IPS DF 4.7 (cell line): Measurements from ENCODE around the gene ATAT1.
"Not testable (repeated sequence)": the region's sequence is repeated elsewhere in the genome, so short reads cannot be mapped to it uniquely, and the experiment has no call there.

Source experiments
- DNase-seq: peaks from one replicate; pipeline ENCODE4 v3.0.0-alpha.2; 2013; ENCODE audit warnings: low spot score; ENCODE audit errors: extremely low read depth

Gene ATAT1

GRCh38 chr6:30647242-30648116 lies 20.8 kb downstream of the ATAT1 start:
- DNase-seq, result no peak

- no peak for DNase-seq
These were observed 24.5 kb downstream of the ATAT1 start for GRCh38 chr6:30651143-30651542.

- no peak for DNase-seq
These were observed 28.4 kb downstream of the ATAT1 start for GRCh38 chr6:30654798-30655742.

GRCh38 chr6:30655743-30656094 lies 29.0 kb downstream of the ATAT1 start:
- no peak for DNase-seq

GRCh38 chr6:30656513-30656912 lies 29.8 kb downstream of the ATAT1 start:
- DNase-seq, result no peak

- no peak for DNase-seq
These were observed 30.8 kb downstream of the ATAT1 start for GRCh38 chr6:30657454-30657853.

- DNase-seq, result not testable (repeated sequence)
These were observed 31.2 kb downstream of the ATAT1 start for GRCh38 chr6:30657922-30658321.

GRCh38 chr6:30664994-30665767 lies 38.5 kb downstream of the ATAT1 start:
- no peak for DNase-seq

- not testable (repeated sequence) for DNase-seq
These were observed 39.6 kb downstream of the ATAT1 start for GRCh38 chr6:30666300-30666699.

- DNase-seq, result no peak
These were observed 44.3 kb downstream of the ATAT1 start for GRCh38 chr6:30670760-30671527.

- peak; percentile 95 for DNase-seq
These were observed 46.0 kb downstream of the ATAT1 start, which contains the start of gene DHX16 for GRCh38 chr6:30672445-30673253. DHX16 (minus strand) TSS chr6:30673006; CDS start chr6:30672841, 165 bp downstream.

GRCh38 chr6:30676660-30677285 lies 50.1 kb downstream of the ATAT1 start:
- no peak for DNase-seq

GRCh38 chr6:30678964-30679726 lies 52.5 kb downstream of the ATAT1 start:
- DNase-seq, result no peak

- no peak for DNase-seq
These were observed 53.3 kb downstream of the ATAT1 start for GRCh38 chr6:30679765-30680535.

- DNase-seq, result no peak
These were observed 55.1 kb downstream of the ATAT1 start for GRCh38 chr6:30681766-30682142.

- no peak for DNase-seq
These were observed 55.8 kb downstream of the ATAT1 start for GRCh38 chr6:30682143-30683117.
